ENCODE measurements around the gene NAALADL2. TPM values are rescaled to one million over a fixed set of nuclear protein-coding genes. Genes with fewer than 3 reads are reported as not detected.

Gene NAALADL2
- total and polyA plus RNA-seq, 2 of the 13 experiments (the other 11 are each of a cell fraction or from before 2014, with no cell fraction given): 0.08 TPM; not detected in 1

GRCh38 chr3:175398676-175399075 is 539.5 kb downstream of the NAALADL2 start (continued):
- no peak for TF ChIP-seq GATAD2A (CRISPR knock-in tag; IDR thresholded peaks at IDR 0.05)

- no peaks in the 10 kb centered on the region for H3K79me2 ChIP-seq (ENCODE audit: insufficient read depth, low read length)
- no peak overlapping the region for H3K27ac ChIP-seq (ENCODE audit: extremely low read length, insufficient read depth, low read length)
- no peak overlapping the region for H2AFZ ChIP-seq (ENCODE audit: low read length)
- TF ChIP-seq KMT2B (CRISPR knock-in tag; IDR thresholded peaks at IDR 0.05) (no peak), MXD4 (CRISPR knock-in tag; IDR thresholded peaks at IDR 0.05) (no peak), ZNF713 (CRISPR knock-in tag; IDR thresholded peaks at IDR 0.05) (no peak), ZFP62 (CRISPR knock-in tag; IDR thresholded peaks at IDR 0.05) (no peak)
- no peak overlapping the region for H3K4me2 ChIP-seq (ENCODE audit: low read depth, low read length)
- ChIA-PET CTCF (ENCODE audit: low intra/inter-chr PET ratio, low total read pairs) (no interaction called here), POLR2A (no interaction called here)
- DNase-seq (ENCODE audit: low spot score) (no peak), ATAC-seq (no peak), FAIRE-seq (no peak)
- no TSS peak for BruUV-seq (replicated peaks)
- H3K4me3 ChIP-seq (replicated peaks in 1 of 3; ENCODE audit: insufficient read depth in 1 of 3, low read depth in 2 of 3, low read length in 3 of 3): no peak overlapping the region
- H3K9me3 ChIP-seq (ENCODE audit: low read length): peaks cover 3% of the 10 kb centered on the region; the same call in 1 of the 2 replicates
- intact Hi-C loops (cut with micrococcal nuclease; ENCODE audit: unreplicated experiment): no loop called here
- in situ Hi-C loops (cut with HindIII; ENCODE audit: extremely low pct_ligation_motif_present, low pct_unique_long_range_greater_than_20kb): no loop called here
- no peak overlapping the region for H3K9ac ChIP-seq (ENCODE audit: insufficient read depth, low read depth, low read length)
- no peaks in the 10 kb centered on the region for H3K27me3 ChIP-seq (ENCODE audit: control insufficient read depth in 1 of 2, insufficient read depth in 2 of 2, low read length in 2 of 2)
- H3K36me3 ChIP-seq (replicated peaks in 1 of 2; ENCODE audit: control insufficient read depth in 1 of 2, insufficient read depth in 2 of 2, low read length in 2 of 2): no peaks in the 10 kb centered on the region
- H4K20me1 ChIP-seq (ENCODE audit: insufficient read depth, low read length): no peaks in the 10 kb centered on the region
- H3K4me1 ChIP-seq (ENCODE audit: insufficient read depth, low read length): no peaks in the 10 kb centered on the region
- 4% methylated on average over 5 of the region's 5 CpGs for WGBS (ENCODE audit: low lambda C conversion rate)
Measured at GRCh38 chr3:175399156-175399840, 540.2 kb downstream of the NAALADL2 start.

DNA sequence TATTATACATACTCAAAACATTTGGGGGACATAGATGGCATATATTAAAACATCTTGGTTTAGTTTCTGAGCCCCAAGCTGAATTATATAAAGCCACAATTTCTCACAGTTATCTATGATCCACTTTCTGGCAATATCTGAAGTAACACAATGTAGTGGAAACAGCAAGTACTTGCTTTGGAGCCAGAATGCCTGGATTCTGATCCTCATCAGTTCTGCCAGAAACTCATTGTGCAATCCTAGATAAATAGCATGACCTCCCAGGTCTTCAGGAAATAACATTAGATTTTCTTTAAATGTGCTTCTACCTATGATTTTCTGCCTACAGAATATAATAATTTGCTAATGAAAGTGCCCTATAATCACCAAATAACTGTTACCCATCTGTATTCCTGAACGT is 544.9 kb downstream of the NAALADL2 start:
- Histone ChIP-seq H4K20me1 (ENCODE audit: insufficient read depth, low read length) (no peaks in the 10 kb centered on the region), H3K27me3 (ENCODE audit: control insufficient read depth in 1 of 2, insufficient read depth in 2 of 2, low read length in 2 of 2) (no peaks in the 10 kb centered on the region), H3K27ac (ENCODE audit: extremely low read length, insufficient read depth, low read length) (no peak overlapping the region), H3K4me2 (ENCODE audit: low read depth, low read length) (no peak overlapping the region), H3K9ac (ENCODE audit: insufficient read depth, low read depth, low read length) (no peak overlapping the region), H3K4me3 (replicated peaks in 1 of 3; ENCODE audit: insufficient read depth in 1 of 3, low read depth in 2 of 3, low read length in 3 of 3) (no peak overlapping the region), H3K79me2 (ENCODE audit: insufficient read depth, low read length) (no peaks in the 10 kb centered on the region), H2AFZ (ENCODE audit: low read length) (no peak overlapping the region), H3K9me3 (ENCODE audit: low read length) (no peaks in the 10 kb centered on the region), H3K4me1 (ENCODE audit: insufficient read depth, low read length) (no peaks in the 10 kb centered on the region), H3K36me3 (replicated peaks in 1 of 2; ENCODE audit: control insufficient read depth in 1 of 2, insufficient read depth in 2 of 2, low read length in 2 of 2) (no peaks in the 10 kb centered on the region)
- ChIA-PET CTCF (ENCODE audit: low intra/inter-chr PET ratio, low total read pairs) (no interaction called here), POLR2A (no interaction called here)
- DNase-seq (ENCODE audit: low spot score) (no peak), FAIRE-seq (no peak), ATAC-seq (no peak)
- no peak for TF ChIP-seq ZNF660 (CRISPR knock-in tag; IDR thresholded peaks at IDR 0.05; ENCODE audit: borderline replicate concordance, low read depth)
- TF ChIP-seq ZNF850 (CRISPR knock-in tag; conservative IDR thresholded peaks at IDR 0.05): no peak
- no peak for TF ChIP-seq SALL1 (CRISPR knock-in tag; IDR thresholded peaks at IDR 0.05)
- no peak for TF ChIP-seq ZBTB38 (CRISPR knock-in tag; IDR thresholded peaks at IDR 0.05)
- TF ChIP-seq DPF2 (CRISPR knock-in tag; IDR thresholded peaks at IDR 0.05; ENCODE audit: borderline replicate concordance, low read depth): no peak
- TF ChIP-seq ZNF766 (CRISPR knock-in tag; IDR thresholded peaks at IDR 0.05; ENCODE audit: borderline replicate concordance): no peak
- TF ChIP-seq HDAC1 (CRISPR knock-in tag; IDR thresholded peaks at IDR 0.05): no peak
- TF ChIP-seq ZSCAN31 (CRISPR knock-in tag; IDR thresholded peaks at IDR 0.05; ENCODE audit: low read depth): no peak
- TF ChIP-seq TCF12 (IDR thresholded peaks at IDR 0.05): no peak
- TF ChIP-seq TCF12 (CRISPR knock-in tag; IDR thresholded peaks at IDR 0.05): no peak
- no peak for TF ChIP-seq ISL2 (CRISPR knock-in tag; IDR thresholded peaks at IDR 0.05)
- no peak for TF ChIP-seq CREBL2 (CRISPR knock-in tag; IDR thresholded peaks at IDR 0.05; ENCODE audit: borderline replicate concordance)
- TF ChIP-seq ZNF678 (CRISPR knock-in tag; IDR thresholded peaks at IDR 0.05): no peak
- TF ChIP-seq ZNF546 (CRISPR knock-in tag; conservative IDR thresholded peaks at IDR 0.05): no peak
- in situ Hi-C loops (cut with HindIII; ENCODE audit: extremely low pct_ligation_motif_present, low pct_unique_long_range_greater_than_20kb) (no loop called here), intact Hi-C loops (cut with micrococcal nuclease; ENCODE audit: unreplicated experiment) (no loop called here)
- BruUV-seq (replicated peaks): no TSS peak
- WGBS (ENCODE audit: low lambda C conversion rate): 95% methylated on average over 1 of the region's 1 CpG
